Caco-2 (cell line): Measurements from ENCODE around the gene DCDC2B. TPM values are rescaled to one million over a fixed set of nuclear protein-coding genes. Genes with fewer than 3 reads are reported as not detected.

Source experiments
- BruUV-seq: library from RNA; stranded (reverse); fragments of 400-500 nt; replicated peaks from 2 replicates; lab custom pipeline; 2021; lab: Mats Ljungman, UMichigan
- CTCF ChIA-PET: fragments of 300-600 bp; sonication (Branson Sonifier 250); formaldehyde crosslinking; loops from one replicate; lab custom pipeline; 2022; ENCODE audit warnings: antibody characterized with exemption; lab: Charles Lee
- POLR2A ChIA-PET: fragments of 300-600 bp; sonication (Branson Sonifier 250); formaldehyde crosslinking; loops from one replicate; lab custom pipeline; 2022; ENCODE audit warnings: antibody characterized with exemption; lab: Charles Lee
- DNase-seq, 2 experiments: peaks; one replicate each; pipeline versions ENCODE4 v3.0.0 to v3.0.0-alpha.2; 2020 to 2022
- H3K27me3 ChIP-seq: replicated peaks from 2 replicates; pipeline ENCODE4 v1.6.0; 2011; ENCODE audit warnings: low read length; ENCODE audit not compliant: control insufficient read depth, insufficient read depth
- H3K36me3 ChIP-seq: 2 replicates; pipeline ENCODE4 v1.5.1; 2011; ENCODE audit warnings: low read length; ENCODE audit not compliant: control insufficient read depth, insufficient read depth
- H3K4me1 ChIP-seq: fragments of 250-450 bp; sonication (Bioruptor Pico); 2 replicates; pipeline ENCODE4 v1.5.1; 2020; ENCODE audit warnings: mild to moderate bottlenecking
- H3K4me3 ChIP-seq: 2 replicates; pipeline ENCODE4 v1.5.1; 2011; ENCODE audit warnings: low read depth, mild to moderate bottlenecking, control low read depth, low read length
- H3K9me3 ChIP-seq: fragments of 250-450 bp; sonication (Bioruptor Pico); 2 replicates; pipeline ENCODE4 v1.5.1; 2020; ENCODE audit warnings: mild to moderate bottlenecking, moderate library complexity
- H3K27ac Mint-ChIP-seq: one replicate; pipeline ENCODE4 v1.8.0; 2022; ENCODE audit warnings: mixed read lengths; ENCODE audit not compliant: unreplicated experiment
- H3K27me3 Mint-ChIP-seq: one replicate; pipeline ENCODE4 v1.8.0; 2022; ENCODE audit warnings: mixed read lengths; ENCODE audit not compliant: insufficient read depth, unreplicated experiment
- H3K36me3 Mint-ChIP-seq: one replicate; pipeline ENCODE4 v1.8.0; 2022; ENCODE audit warnings: mild to moderate bottlenecking, mixed read lengths; ENCODE audit not compliant: insufficient read depth, unreplicated experiment
- H3K4me1 Mint-ChIP-seq: one replicate; pipeline ENCODE4 v1.8.0; 2022; ENCODE audit warnings: low read depth, mixed read lengths; ENCODE audit not compliant: unreplicated experiment
- H3K4me3 Mint-ChIP-seq: one replicate; pipeline ENCODE4 v1.8.0; 2022; ENCODE audit warnings: mild to moderate bottlenecking, moderate library complexity, mixed read lengths; ENCODE audit not compliant: unreplicated experiment
- H3K9me3 Mint-ChIP-seq: one replicate; pipeline ENCODE4 v1.8.0; 2022; ENCODE audit warnings: mixed read lengths; ENCODE audit not compliant: unreplicated experiment
- intact Hi-C: fragments of 100-400 bp; cut with micrococcal nuclease; formaldehyde crosslinking; loops from one replicate; pipeline ENCODE4 v1.10.0; 2022; ENCODE audit not compliant: unreplicated experiment
- total RNA-seq: library from RNA; stranded (reverse); gene quantifications from 2 replicates; pipeline ENCODE4 v1.2.3, GENCODE V29; 2022
- TF ChIP-seq, protein P1 (sequence below), 2 experiments: fragments of 200-600 bp in 1 of 2; IDR thresholded peaks; 1 replicate in 1 of 2; 2 replicates in 1 of 2; pipeline versions ENCODE4 v1.5.1 to v1.8.0; 2011 to 2022; ENCODE audit warnings: antibody characterized with exemption in 1 of 2, control low read depth in 1 of 2, inconsistent platforms in 1 of 2, low read depth in 1 of 2, low read length in 1 of 2, mild to moderate bottlenecking in 1 of 2, moderate library complexity in 1 of 2; ENCODE audit not compliant: insufficient read depth in 1 of 2, severe bottlenecking in 1 of 2, unreplicated experiment in 1 of 2

DCDC2B gene
- total RNA-seq, 1 experiment from 2014 or later = not detected

DNA sequence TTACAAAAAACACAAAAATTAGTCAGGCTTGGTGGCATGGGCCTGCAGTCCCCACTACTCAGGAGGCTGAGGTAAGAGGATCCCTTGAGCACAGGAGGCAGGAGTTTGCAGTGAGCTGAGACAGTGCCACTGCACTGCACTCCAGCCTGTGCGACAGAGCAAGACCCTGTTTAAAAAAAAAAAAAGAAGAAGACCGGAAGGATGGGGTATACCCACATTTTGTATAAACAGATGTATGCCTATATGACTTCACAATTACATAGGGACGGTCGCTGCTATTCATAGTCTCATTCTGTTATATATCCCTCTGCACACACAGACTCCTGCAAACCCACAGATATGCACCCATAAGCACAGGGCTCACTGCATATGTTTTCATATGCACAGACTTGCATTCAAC lies 54.9 kb downstream of the DCDC2B start:
- Mint-ChIP-seq H3K27ac (no peak overlapping the region), H3K9me3 (no peaks in the 10 kb centered on the region), H3K4me1 (peaks cover 7% of the 10 kb centered on the region), H3K4me3 (no peak overlapping the region), H3K27me3 (no peaks in the 10 kb centered on the region), H3K36me3 (no peaks in the 10 kb centered on the region)
- Histone ChIP-seq H3K4me1 (peaks cover 4% of the 10 kb centered on the region; the same call in 1 of the 2 replicates), H3K36me3 (no peaks in the 10 kb centered on the region), H3K4me3 (no peak overlapping the region), H3K27me3 (no peaks in the 10 kb centered on the region), H3K9me3 (no peaks in the 10 kb centered on the region)
- ChIA-PET CTCF (interaction anchor here (0.6 kb wide), 1 partner anchor 271 kb away, joined by 6 read pairs; no protein-coding TSS in a partner anchor), POLR2A (no interaction called here)
- BruUV-seq = no TSS peak
- no peak for DNase-seq
- TF ChIP-seq, protein P1, sequence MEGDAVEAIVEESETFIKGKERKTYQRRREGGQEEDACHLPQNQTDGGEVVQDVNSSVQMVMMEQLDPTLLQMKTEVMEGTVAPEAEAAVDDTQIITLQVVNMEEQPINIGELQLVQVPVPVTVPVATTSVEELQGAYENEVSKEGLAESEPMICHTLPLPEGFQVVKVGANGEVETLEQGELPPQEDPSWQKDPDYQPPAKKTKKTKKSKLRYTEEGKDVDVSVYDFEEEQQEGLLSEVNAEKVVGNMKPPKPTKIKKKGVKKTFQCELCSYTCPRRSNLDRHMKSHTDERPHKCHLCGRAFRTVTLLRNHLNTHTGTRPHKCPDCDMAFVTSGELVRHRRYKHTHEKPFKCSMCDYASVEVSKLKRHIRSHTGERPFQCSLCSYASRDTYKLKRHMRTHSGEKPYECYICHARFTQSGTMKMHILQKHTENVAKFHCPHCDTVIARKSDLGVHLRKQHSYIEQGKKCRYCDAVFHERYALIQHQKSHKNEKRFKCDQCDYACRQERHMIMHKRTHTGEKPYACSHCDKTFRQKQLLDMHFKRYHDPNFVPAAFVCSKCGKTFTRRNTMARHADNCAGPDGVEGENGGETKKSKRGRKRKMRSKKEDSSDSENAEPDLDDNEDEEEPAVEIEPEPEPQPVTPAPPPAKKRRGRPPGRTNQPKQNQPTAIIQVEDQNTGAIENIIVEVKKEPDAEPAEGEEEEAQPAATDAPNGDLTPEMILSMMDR (IDR thresholded peaks at IDR 0.05; ENCODE audit: insufficient read depth in 1 of 2, low read depth in 1 of 2, low read length in 1 of 2, severe bottlenecking in 1 of 2, unreplicated experiment in 1 of 2) = no peak
- intact Hi-C loops = no loop called here

Other genes starting within 250 kb of the DCDC2B start
- gene KHDRBS1, start 195.2 kb upstream of the DCDC2B start, total RNA-seq = 131 and 137 TPM in 2 replicates
- 9.8 and 12.1 TPM in 2 replicates for gene TMEM39B, start 136.2 kb upstream of the DCDC2B start, total RNA-seq
- gene KPNA6, start 101.0 kb upstream of the DCDC2B start, total RNA-seq = 49.8 and 52.8 TPM in 2 replicates
- 33.2 and 35.0 TPM in 2 replicates for gene TXLNA, start 29.4 kb upstream of the DCDC2B start, total RNA-seq
- gene CCDC28B, start 8.5 kb upstream of the DCDC2B start, total RNA-seq = 3.7 and 3.9 TPM in 2 replicates
- gene IQCC, start 3.4 kb upstream of the DCDC2B start, total RNA-seq = 3.4 and 3.5 TPM in 2 replicates
- 11.5 and 12.0 TPM in 2 replicates for gene TMEM234, start 13.3 kb downstream of the DCDC2B start, total RNA-seq
- 128 and 153 TPM in 2 replicates for gene EIF3I, start 13.3 kb downstream of the DCDC2B start, total RNA-seq
- 0.34 and 0.70 TPM in 2 replicates for gene FAM167B, start 38.1 kb downstream of the DCDC2B start, total RNA-seq
- 0.39 TPM in 1 of 2 replicates, not detected in the other for gene LCK, start 42.2 kb downstream of the DCDC2B start, total RNA-seq
- 116 and 117 TPM in 2 replicates for gene HDAC1, start 83.0 kb downstream of the DCDC2B start, total RNA-seq
- 150 and 159 TPM in 2 replicates for gene MARCKSL1, start 127.1 kb downstream of the DCDC2B start, total RNA-seq
- gene FAM229A, start 153.4 kb downstream of the DCDC2B start, total RNA-seq = 2.1 and 2.6 TPM in 2 replicates
- 2.5 and 2.6 TPM in 2 replicates for gene TSSK3, start 153.4 kb downstream of the DCDC2B start, total RNA-seq
- 32.5 and 33.2 TPM in 2 replicates for gene BSDC1, start 185.4 kb downstream of the DCDC2B start, total RNA-seq